GM19324 (cell line): Measurements from ENCODE around the gene GIGYF2.

Experiments used
- ATAC-seq: cut with Tn5 transposase; IDR thresholded peaks from one replicate; pipeline ENCODE4 v1.9.1; 2021; ENCODE audit warnings: mild to moderate bottlenecking, moderate library complexity; ENCODE audit not compliant: unreplicated experiment, low FRiP score

Gene GIGYF2

GRCh38 chr2:232748038-232748437, 50.9 kb downstream of the GIGYF2 start:
- no peak for ATAC-seq

GRCh38 chr2:232749331-232749730, 52.2 kb downstream of the GIGYF2 start:
- no peak for ATAC-seq

- ATAC-seq = no peak
Observed at GRCh38 chr2:232750135-232750671, 53.1 kb downstream of the GIGYF2 start.

- no peak for ATAC-seq
Observed at GRCh38 chr2:232757905-232758304, 60.8 kb downstream of the GIGYF2 start.

- no peak for ATAC-seq
Observed at GRCh38 chr2:232761301-232761907, 64.3 kb downstream of the GIGYF2 start.

GRCh38 chr2:232767866-232768265, 70.7 kb downstream of the GIGYF2 start:
- ATAC-seq = no peak

- ATAC-seq = no peak
Observed at GRCh38 chr2:232770207-232770606, 73.1 kb downstream of the GIGYF2 start.

- no peak for ATAC-seq
Observed at GRCh38 chr2:232771870-232772269, 74.7 kb downstream of the GIGYF2 start.

- ATAC-seq = no peak
Observed at GRCh38 chr2:232772531-232772930, 75.4 kb downstream of the GIGYF2 start.

- no peak for ATAC-seq
Observed at GRCh38 chr2:232773815-232774214, 76.7 kb downstream of the GIGYF2 start.

- ATAC-seq = no peak
Observed at GRCh38 chr2:232776435-232776834, 79.3 kb downstream of the GIGYF2 start, which contains the start of gene KCNJ13. KCNJ13 (minus strand) TSS chr2:232776565; CDS start chr2:232771362, 5,203 bp downstream.

GRCh38 chr2:232777276-232777675, 80.1 kb downstream of the GIGYF2 start:
- ATAC-seq = no peak

GRCh38 chr2:232779465-232779864, 82.3 kb downstream of the GIGYF2 start:
- ATAC-seq = no peak

- ATAC-seq = no peak
Observed at GRCh38 chr2:232779934-232780333, 82.8 kb downstream of the GIGYF2 start.

- ATAC-seq = peak; percentile 60
Observed at GRCh38 chr2:232781765-232782164, 84.6 kb downstream of the GIGYF2 start.

- ATAC-seq = no peak
Observed at GRCh38 chr2:232783278-232783677, 86.1 kb downstream of the GIGYF2 start.

GRCh38 chr2:232787806-232788205, 90.7 kb downstream of the GIGYF2 start:
- no peak for ATAC-seq

GRCh38 chr2:232789082-232789481, 92.0 kb downstream of the GIGYF2 start:
- ATAC-seq = no peak

- no peak for ATAC-seq
Observed at GRCh38 chr2:232791518-232791917, 94.4 kb downstream of the GIGYF2 start.

- no peak for ATAC-seq
Observed at GRCh38 chr2:232793271-232793670, 96.1 kb downstream of the GIGYF2 start.

GRCh38 chr2:232794981-232795380, 97.8 kb downstream of the GIGYF2 start:
- no peak for ATAC-seq

- ATAC-seq = no peak
Observed at GRCh38 chr2:232795920-232796319, 98.8 kb downstream of the GIGYF2 start.
